WTC11 (cell line): Measurements from ENCODE around the gene ANGPTL2. TPM values are rescaled to one million over a fixed set of nuclear protein-coding genes. Genes with fewer than 3 reads are reported as not detected.

ENCODE experiments used
- ATAC-seq: fragments of 200-7000 bp; cut with Tn5 transposase; 2 replicates; pipeline ENCODE4 v1.10.0; 2021; ENCODE audit warnings: mild to moderate bottlenecking, moderate library complexity
- CTCF ChIA-PET: fragments of 300-600 bp; sonication (Branson Sonifier 250); formaldehyde crosslinking; loops from one replicate; lab custom pipeline; 2021; ENCODE audit warnings: antibody characterized with exemption; lab: Charles Lee
- POLR2A ChIA-PET: fragments of 350-600 bp; sonication (Branson Sonifier 250); formaldehyde crosslinking; loops from one replicate; lab custom pipeline; 2021; ENCODE audit warnings: antibody characterized with exemption; lab: Charles Lee
- DNase-seq: peaks from one replicate; pipeline ENCODE4 v3.0.0; 2021; ENCODE audit warnings: low spot score
- H3K27ac Mint-ChIP-seq: 2 replicates; pipeline ENCODE4 v1.8.0; 2021; ENCODE audit warnings: mixed read lengths
- H3K27me3 Mint-ChIP-seq: 2 replicates; pipeline ENCODE4 v1.8.0; 2021; ENCODE audit warnings: low read depth, mild to moderate bottlenecking, moderate library complexity, mixed read lengths
- H3K36me3 Mint-ChIP-seq: 2 replicates; pipeline ENCODE4 v1.8.0; 2021; ENCODE audit warnings: mixed read lengths
- H3K4me1 Mint-ChIP-seq: 2 replicates; pipeline ENCODE4 v1.8.0; 2022; ENCODE audit warnings: mixed read lengths
- H3K4me3 Mint-ChIP-seq: 2 replicates; pipeline ENCODE4 v1.8.0; 2021; ENCODE audit warnings: mild to moderate bottlenecking, moderate library complexity, mixed read lengths
- H3K9me3 Mint-ChIP-seq: 2 replicates; pipeline ENCODE4 v1.8.0; 2021; ENCODE audit warnings: mixed read lengths
- JAZF1 ChIP-seq: fragments of 250-450 bp; sonication (Bioruptor Pico); IDR thresholded peaks from 2 replicates; pipeline ENCODE4 v1.9.0; 2021; ENCODE audit warnings: moderate library complexity, mild to moderate bottlenecking, inconsistent platforms
- MYBL2 ChIP-seq: sonication (generic); formaldehyde crosslinking; IDR thresholded peaks from 2 replicates; pipeline ENCODE4 v1.8.1; 2023; ENCODE audit warnings: mild to moderate bottlenecking, moderate library complexity, missing genetic modification reagents
- OVOL2 ChIP-seq: fragments of 250-450 bp; sonication (Bioruptor Pico); IDR thresholded peaks from 2 replicates; pipeline ENCODE4 v1.9.0; 2021; ENCODE audit warnings: mild to moderate bottlenecking, borderline replicate concordance
- PRRX2 ChIP-seq: fragments of 250-450 bp; sonication (Bioruptor Pico); IDR thresholded peaks from 2 replicates; pipeline ENCODE4 v1.8.0; 2021; ENCODE audit warnings: mild to moderate bottlenecking
- RELA ChIP-seq: sonication (generic); formaldehyde crosslinking; IDR thresholded peaks from 2 replicates; pipeline ENCODE4 v1.8.1; 2022; ENCODE audit warnings: missing genetic modification reagents, mild to moderate bottlenecking, borderline replicate concordance
- SMAD3 ChIP-seq: sonication (generic); formaldehyde crosslinking; IDR thresholded peaks from 2 replicates; pipeline ENCODE4 v1.8.0; 2022; ENCODE audit warnings: missing genetic modification reagents, mild to moderate bottlenecking, borderline replicate concordance
- SP1 ChIP-seq: sonication (generic); formaldehyde crosslinking; conservative IDR thresholded peaks from 2 replicates; pipeline ENCODE4 v1.8.1; 2022; ENCODE audit warnings: missing genetic modification reagents
- TEAD1 ChIP-seq: sonication (generic); formaldehyde crosslinking; IDR thresholded peaks from 2 replicates; pipeline ENCODE4 v1.8.0; 2022; ENCODE audit warnings: mild to moderate bottlenecking, missing genetic modification reagents
- ZBTB21 ChIP-seq: sonication (generic); formaldehyde crosslinking; IDR thresholded peaks from 2 replicates; pipeline ENCODE4 v1.8.1; 2023; ENCODE audit warnings: mild to moderate bottlenecking, missing genetic modification reagents, borderline replicate concordance
- ZNF232 ChIP-seq: sonication (generic); formaldehyde crosslinking; IDR thresholded peaks from 2 replicates; pipeline ENCODE4 v1.8.0; 2022; ENCODE audit warnings: mild to moderate bottlenecking, missing genetic modification reagents
- ZNF396 ChIP-seq: fragments of 250-450 bp; sonication (Bioruptor Pico); IDR thresholded peaks from 2 replicates; pipeline ENCODE4 v1.8.0; 2021; ENCODE audit warnings: mild to moderate bottlenecking, moderate library complexity, borderline replicate concordance
- total RNA-seq: library from RNA; stranded (reverse); gene quantifications from 3 replicates; pipeline ENCODE4 v1.2.3, GENCODE V29; 2021
- TF ChIP-seq, protein P1 (sequence below): fragments of 250-450 bp; sonication (Bioruptor Pico); IDR thresholded peaks from 2 replicates; pipeline ENCODE4 v1.9.0; 2021; ENCODE audit warnings: moderate library complexity, mild to moderate bottlenecking, inconsistent platforms, borderline replicate concordance
- TF ChIP-seq, protein P2 (sequence below): sonication (generic); formaldehyde crosslinking; IDR thresholded peaks from 2 replicates; pipeline ENCODE4 v1.8.1; 2023; ENCODE audit warnings: mild to moderate bottlenecking, missing genetic modification reagents
- TF ChIP-seq, protein P3 (sequence below): fragments of 250-450 bp; sonication (Bioruptor Pico); conservative IDR thresholded peaks from 2 replicates; pipeline ENCODE4 v1.9.0; 2021; ENCODE audit warnings: mild to moderate bottlenecking
- TF ChIP-seq, protein P4 (sequence below): sonication (generic); formaldehyde crosslinking; IDR thresholded peaks from 2 replicates; pipeline ENCODE4 v1.8.0; 2022; ENCODE audit warnings: mild to moderate bottlenecking, missing genetic modification reagents
- TF ChIP-seq, protein P5 (sequence below): sonication (generic); formaldehyde crosslinking; IDR thresholded peaks from 2 replicates; pipeline ENCODE4 v1.8.0; 2022; ENCODE audit warnings: mild to moderate bottlenecking, missing genetic modification reagents
- TF ChIP-seq, protein P6 (sequence below): sonication (generic); formaldehyde crosslinking; IDR thresholded peaks from 2 replicates; pipeline ENCODE4 v1.8.1; 2023; ENCODE audit warnings: mild to moderate bottlenecking, missing genetic modification reagents

ANGPTL2 gene
- total RNA-seq, 1 experiment from 2014 or later = 4.5 TPM

DNA sequence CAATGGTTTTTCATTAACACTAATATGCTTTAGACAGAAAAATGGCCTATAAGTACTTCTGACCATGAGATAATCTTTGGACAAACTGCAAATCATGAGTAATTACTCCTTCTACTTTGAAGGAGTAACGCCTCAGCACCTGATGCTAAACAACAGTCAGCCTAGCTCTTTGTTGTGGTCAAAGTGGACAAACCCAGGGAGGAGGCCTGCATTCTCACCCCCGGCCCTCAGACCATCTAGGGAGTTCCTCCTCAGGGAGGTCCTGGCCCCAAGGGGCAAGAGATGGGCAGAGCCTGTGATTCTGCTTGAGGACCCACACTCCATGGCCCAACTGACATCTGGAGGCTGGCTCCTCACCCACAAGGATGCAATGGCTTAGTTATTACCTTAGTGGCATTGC, 48.2 kb upstream of the ANGPTL2 start:
- ATAC-seq = no peak
- Mint-ChIP-seq H3K4me3 (no peak overlapping the region), H3K27ac (no peak overlapping the region), H3K9me3 (no peaks in the 10 kb centered on the region), H3K27me3 (no peaks in the 10 kb centered on the region), H3K4me1 (peaks cover 9% of the 10 kb centered on the region), H3K36me3 (no peaks in the 10 kb centered on the region; the same call in 1 of the 2 replicates)
- POLR2A ChIA-PET = no interaction called here
- CTCF ChIA-PET = interaction anchor here (1.4 kb wide), 1 partner anchor 11 kb away, joined by 4 read pairs; no protein-coding TSS in a partner anchor
- peak; percentile 4 for DNase-seq
- no peak for TF ChIP-seq ZNF232 (CRISPR knock-in tag)
- TF ChIP-seq, protein P1, sequence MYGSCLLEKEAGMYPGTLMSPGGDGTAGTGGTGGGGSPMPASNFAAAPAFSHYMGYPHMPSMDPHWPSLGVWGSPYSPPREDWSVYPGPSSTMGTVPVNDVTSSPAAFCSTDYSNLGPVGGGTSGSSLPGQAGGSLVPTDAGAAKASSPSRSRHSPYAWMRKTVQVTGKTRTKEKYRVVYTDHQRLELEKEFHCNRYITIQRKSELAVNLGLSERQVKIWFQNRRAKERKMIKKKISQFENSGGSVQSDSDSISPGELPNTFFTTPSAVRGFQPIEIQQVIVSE (CRISPR knock-in tag) = no peak
- no peak for TF ChIP-seq JAZF1
- TF ChIP-seq, protein P2, sequence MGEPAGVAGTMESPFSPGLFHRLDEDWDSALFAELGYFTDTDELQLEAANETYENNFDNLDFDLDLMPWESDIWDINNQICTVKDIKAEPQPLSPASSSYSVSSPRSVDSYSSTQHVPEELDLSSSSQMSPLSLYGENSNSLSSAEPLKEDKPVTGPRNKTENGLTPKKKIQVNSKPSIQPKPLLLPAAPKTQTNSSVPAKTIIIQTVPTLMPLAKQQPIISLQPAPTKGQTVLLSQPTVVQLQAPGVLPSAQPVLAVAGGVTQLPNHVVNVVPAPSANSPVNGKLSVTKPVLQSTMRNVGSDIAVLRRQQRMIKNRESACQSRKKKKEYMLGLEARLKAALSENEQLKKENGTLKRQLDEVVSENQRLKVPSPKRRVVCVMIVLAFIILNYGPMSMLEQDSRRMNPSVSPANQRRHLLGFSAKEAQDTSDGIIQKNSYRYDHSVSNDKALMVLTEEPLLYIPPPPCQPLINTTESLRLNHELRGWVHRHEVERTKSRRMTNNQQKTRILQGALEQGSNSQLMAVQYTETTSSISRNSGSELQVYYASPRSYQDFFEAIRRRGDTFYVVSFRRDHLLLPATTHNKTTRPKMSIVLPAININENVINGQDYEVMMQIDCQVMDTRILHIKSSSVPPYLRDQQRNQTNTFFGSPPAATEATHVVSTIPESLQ (CRISPR knock-in tag) = no peak
- no peak for TF ChIP-seq ZBTB21 (CRISPR knock-in tag)
- TF ChIP-seq, protein P3, sequence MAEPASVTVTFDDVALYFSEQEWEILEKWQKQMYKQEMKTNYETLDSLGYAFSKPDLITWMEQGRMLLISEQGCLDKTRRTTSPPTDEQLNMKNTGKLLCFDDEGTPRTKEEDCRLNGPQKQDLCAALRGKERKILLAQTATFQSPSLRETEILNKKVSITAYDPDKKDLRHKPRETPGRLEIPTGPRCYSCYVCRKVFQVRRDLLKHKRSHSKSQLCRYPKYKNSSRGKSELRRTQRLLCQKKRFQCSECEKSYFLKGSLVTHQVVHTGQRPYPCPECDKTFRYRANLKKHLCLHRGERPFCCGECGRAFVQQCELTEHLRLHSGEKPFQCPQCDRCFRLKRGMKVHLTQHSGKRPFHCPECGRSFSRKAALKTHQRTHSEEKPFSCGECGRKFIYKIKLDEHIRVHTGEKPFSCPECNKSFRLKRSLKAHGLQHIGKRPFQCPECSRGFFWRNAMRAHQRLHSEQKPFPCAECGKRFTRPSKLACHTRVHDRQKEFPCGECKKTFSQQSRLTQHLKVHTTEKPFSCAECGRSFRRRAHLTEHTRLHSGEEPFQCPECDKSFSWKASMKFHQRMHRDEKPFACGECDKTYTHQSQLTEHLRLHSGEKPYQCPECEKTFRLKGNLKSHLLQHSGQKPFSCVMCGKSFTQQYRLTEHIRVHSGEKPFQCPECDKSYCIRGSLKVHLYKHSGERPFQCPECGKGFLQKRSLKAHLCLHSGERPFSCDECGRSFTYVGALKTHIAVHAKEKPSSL (CRISPR knock-in tag) = no peak
- no peak for TF ChIP-seq MYBL2 (CRISPR knock-in tag)
- no peak for TF ChIP-seq RELA (CRISPR knock-in tag)
- no peak for TF ChIP-seq OVOL2 (CRISPR knock-in tag)
- TF ChIP-seq PRRX2 (CRISPR knock-in tag) = no peak

DNA sequence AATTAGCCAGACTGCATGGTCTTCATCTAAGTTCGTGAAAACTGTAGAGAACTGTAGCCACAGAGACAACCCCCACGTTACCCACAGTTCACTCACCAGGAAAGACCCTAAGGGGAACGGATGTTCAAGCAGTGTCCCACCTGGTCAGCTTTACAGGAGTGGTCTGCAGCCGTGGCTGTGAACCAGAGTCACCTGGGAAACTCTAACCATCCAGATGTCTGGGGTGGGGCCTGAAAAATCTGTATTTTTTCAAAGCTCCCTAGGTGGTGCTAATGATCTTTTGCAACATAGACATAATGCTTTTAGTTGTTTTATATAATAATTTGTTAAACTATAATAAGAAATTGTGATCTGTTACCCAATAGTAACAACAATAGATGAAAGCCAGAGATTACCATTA, 47.7 kb upstream of the ANGPTL2 start:
- Mint-ChIP-seq H3K4me3 (no peak overlapping the region), H3K36me3 (no peaks in the 10 kb centered on the region; the same call in 1 of the 2 replicates), H3K4me1 (peaks cover 15% of the 10 kb centered on the region), H3K27me3 (no peaks in the 10 kb centered on the region), H3K27ac (no peak overlapping the region), H3K9me3 (no peaks in the 10 kb centered on the region)
- TF ChIP-seq, protein P4, sequence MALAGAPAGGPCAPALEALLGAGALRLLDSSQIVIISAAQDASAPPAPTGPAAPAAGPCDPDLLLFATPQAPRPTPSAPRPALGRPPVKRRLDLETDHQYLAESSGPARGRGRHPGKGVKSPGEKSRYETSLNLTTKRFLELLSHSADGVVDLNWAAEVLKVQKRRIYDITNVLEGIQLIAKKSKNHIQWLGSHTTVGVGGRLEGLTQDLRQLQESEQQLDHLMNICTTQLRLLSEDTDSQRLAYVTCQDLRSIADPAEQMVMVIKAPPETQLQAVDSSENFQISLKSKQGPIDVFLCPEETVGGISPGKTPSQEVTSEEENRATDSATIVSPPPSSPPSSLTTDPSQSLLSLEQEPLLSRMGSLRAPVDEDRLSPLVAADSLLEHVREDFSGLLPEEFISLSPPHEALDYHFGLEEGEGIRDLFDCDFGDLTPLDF (CRISPR knock-in tag) = no peak
- no peak for TF ChIP-seq SP1 (CRISPR knock-in tag)
- TF ChIP-seq TEAD1 (CRISPR knock-in tag) = no peak
- TF ChIP-seq SMAD3 (CRISPR knock-in tag) = no peak
- TF ChIP-seq, protein P5, sequence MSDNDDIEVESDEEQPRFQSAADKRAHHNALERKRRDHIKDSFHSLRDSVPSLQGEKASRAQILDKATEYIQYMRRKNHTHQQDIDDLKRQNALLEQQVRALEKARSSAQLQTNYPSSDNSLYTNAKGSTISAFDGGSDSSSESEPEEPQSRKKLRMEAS = no peak
- no peak for TF ChIP-seq ZNF396 (CRISPR knock-in tag)
- TF ChIP-seq, protein P6, sequence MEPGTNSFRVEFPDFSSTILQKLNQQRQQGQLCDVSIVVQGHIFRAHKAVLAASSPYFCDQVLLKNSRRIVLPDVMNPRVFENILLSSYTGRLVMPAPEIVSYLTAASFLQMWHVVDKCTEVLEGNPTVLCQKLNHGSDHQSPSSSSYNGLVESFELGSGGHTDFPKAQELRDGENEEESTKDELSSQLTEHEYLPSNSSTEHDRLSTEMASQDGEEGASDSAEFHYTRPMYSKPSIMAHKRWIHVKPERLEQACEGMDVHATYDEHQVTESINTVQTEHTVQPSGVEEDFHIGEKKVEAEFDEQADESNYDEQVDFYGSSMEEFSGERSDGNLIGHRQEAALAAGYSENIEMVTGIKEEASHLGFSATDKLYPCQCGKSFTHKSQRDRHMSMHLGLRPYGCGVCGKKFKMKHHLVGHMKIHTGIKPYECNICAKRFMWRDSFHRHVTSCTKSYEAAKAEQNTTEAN (CRISPR knock-in tag) = no peak
- DNase-seq (no peak), ATAC-seq (no peak)
- CTCF ChIA-PET = interaction anchor here (1.4 kb wide), 1 partner anchor 11 kb away, joined by 4 read pairs; no protein-coding TSS in a partner anchor
- POLR2A ChIA-PET = no interaction called here
